ENCODE results near the gene GLB1L3. TPM values are rescaled to one million over a fixed set of nuclear protein-coding genes. Genes with fewer than 3 reads are reported as not detected.

Gene GLB1L3
- total RNA-seq, 4 donors from 2014 or later: 7.5 to 18.5 (median 8.9) TPM

DNA sequence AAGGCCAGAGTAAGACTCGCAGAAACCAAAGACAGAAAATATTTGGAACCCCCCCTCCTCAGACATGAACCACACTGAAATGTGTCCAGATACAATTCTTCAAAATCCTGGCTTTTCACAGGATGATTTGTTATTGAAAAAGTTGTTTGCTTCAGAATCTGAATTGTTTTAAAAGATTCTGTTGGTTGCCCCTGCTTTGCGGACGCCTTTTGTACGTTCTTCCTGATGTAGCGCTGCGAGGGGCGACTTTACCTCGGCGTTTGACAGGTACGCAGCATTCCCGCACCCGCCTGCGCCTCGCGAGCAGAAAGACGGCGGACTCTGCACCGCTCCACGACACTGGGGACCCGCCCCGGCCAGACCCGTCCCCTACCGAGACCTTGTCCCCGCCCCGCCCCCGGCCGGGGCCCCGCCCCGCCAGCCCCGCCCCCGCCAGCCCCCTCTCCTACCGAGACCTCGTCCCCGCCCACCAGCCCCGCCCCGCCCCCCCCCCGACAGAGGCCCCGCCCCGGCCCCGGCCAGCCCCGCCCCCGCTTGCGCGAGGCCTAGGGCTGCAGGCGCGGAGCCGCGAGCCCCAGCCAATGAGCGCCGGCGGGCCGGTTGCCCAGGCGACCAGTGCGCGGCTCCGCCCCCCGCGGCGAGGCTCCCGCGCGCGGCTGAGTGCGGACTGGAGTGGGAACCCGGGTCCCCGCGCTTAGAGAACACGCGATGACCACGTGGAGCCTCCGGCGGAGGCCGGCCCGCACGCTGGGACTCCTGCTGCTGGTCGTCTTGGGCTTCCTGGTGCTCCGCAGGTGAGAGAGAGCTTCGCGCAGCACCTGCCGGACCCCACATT is 55.4 kb downstream of the GLB1L3 start, which contains the start of gene GLB1L2:
GLB1L2 (plus strand) TSS at position 635 of the 835 bp plus-strand sequence; CDS start at position 709, 74 bp downstream.
- DNase-seq (ENCODE audit: low spot score in 2 of 2): peak; percentile 45 to 92
- 2% methylated on average over 28 to 52 of the region's 80 CpGs for WGBS, 2 donors
- TF ChIP-seq, protein P1, sequence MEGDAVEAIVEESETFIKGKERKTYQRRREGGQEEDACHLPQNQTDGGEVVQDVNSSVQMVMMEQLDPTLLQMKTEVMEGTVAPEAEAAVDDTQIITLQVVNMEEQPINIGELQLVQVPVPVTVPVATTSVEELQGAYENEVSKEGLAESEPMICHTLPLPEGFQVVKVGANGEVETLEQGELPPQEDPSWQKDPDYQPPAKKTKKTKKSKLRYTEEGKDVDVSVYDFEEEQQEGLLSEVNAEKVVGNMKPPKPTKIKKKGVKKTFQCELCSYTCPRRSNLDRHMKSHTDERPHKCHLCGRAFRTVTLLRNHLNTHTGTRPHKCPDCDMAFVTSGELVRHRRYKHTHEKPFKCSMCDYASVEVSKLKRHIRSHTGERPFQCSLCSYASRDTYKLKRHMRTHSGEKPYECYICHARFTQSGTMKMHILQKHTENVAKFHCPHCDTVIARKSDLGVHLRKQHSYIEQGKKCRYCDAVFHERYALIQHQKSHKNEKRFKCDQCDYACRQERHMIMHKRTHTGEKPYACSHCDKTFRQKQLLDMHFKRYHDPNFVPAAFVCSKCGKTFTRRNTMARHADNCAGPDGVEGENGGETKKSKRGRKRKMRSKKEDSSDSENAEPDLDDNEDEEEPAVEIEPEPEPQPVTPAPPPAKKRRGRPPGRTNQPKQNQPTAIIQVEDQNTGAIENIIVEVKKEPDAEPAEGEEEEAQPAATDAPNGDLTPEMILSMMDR (IDR thresholded peaks at IDR 0.05): no peak
- TF ChIP-seq POLR2A (IDR thresholded peaks at IDR 0.05): no peak
- H3K4me3 ChIP-seq (ENCODE audit: low read depth, poor library complexity, severe bottlenecking): peak within 1 kb of the TSS; percentile 28
- intact Hi-C loops (cut with DNase I; ENCODE audit: low total_unique reads): no loop called here

DNA sequence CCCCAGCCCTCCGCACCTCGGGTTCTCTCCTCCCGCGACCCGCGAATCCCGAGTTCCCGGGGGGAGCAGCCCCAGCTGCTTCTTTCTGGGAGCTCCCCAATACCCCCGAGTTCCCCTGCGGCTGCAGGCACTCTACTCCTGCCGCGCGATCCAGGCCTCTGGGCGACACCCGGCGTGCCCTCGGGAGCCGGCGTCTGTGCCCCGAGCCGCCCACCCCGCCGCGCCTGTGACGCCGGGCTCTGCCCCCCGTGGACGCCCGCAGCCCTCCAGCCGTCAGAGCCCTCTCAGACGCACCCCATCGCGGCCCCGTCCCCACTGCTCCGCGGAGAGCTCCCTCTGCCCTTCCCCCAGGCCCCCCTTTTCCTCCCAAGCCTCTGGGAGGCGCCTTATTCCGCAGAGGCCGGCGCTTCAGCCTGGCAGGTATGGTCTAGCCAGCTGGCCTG is 56.0 kb downstream of the GLB1L3 start:
- TF ChIP-seq, protein P1 (IDR thresholded peaks at IDR 0.05): no peak
- no peak for TF ChIP-seq POLR2A (IDR thresholded peaks at IDR 0.05)
- intact Hi-C loops (cut with DNase I; ENCODE audit: low total_unique reads): no loop called here
- H3K4me3 ChIP-seq (ENCODE audit: low read depth, poor library complexity, severe bottlenecking): peak overlapping the region; percentile 28
- WGBS, 2 donors: 1 to 3% methylated on average over 28 to 35 of the region's 40 CpGs
- DNase-seq (ENCODE audit: low spot score in 2 of 2): peak in 1 of 2 donors; percentile 81

DNA sequence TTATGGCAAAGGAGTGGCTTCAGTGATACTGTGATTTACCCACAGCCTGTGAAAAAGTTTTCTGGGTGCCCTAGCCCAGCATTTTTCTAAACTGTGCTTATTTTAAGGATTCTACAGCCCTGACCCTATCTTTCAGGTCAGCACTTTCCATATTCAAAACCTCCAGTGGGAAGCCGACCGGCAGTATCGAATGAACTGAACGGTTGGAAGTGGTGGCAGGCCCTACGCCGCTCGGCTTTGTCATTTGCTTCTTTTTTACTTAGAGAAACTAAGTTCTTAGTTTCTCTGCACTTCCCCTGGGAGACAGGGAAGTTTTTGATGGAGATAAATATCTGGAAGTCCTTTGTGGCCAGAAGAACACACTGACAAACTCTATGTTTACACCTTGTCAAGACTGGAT is 56.6 kb downstream of the GLB1L3 start:
- peak in 1 of 2 donors; percentile 76 for DNase-seq (ENCODE audit: low spot score in 2 of 2)
- WGBS, 2 donors: 57 to 64% methylated on average over 7 of the region's 7 CpGs
- TF ChIP-seq, protein P1 (IDR thresholded peaks at IDR 0.05): no peak
- no peak for TF ChIP-seq POLR2A (IDR thresholded peaks at IDR 0.05)
- intact Hi-C loops (cut with DNase I; ENCODE audit: low total_unique reads): no loop called here
- no peak overlapping the region for H3K4me3 ChIP-seq (ENCODE audit: low read depth, poor library complexity, severe bottlenecking)

DNA sequence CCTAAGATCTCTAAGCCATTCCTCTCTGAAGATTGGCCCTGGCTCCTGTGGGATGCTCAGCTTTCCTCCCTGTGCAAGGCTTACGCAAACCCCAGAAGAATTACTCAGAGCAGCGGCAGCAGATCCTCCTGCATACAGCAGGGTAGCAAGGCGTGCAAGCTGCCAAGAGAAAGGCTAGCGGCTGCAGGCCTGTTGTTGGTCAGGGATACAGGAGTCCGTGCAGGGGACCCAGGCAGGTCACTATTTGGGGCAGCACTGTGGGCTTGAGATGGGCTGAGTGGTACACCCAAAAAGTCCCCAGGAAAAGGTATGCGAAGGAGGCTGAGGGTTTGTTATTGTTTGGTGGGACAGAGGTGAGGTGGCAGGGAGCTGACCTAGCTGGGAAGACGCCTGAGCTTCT is 57.1 kb downstream of the GLB1L3 start:
- DNase-seq (ENCODE audit: low spot score in 2 of 2): peak in 1 of 2 donors; percentile 79
- 73 to 81% methylated on average over 7 of the region's 7 CpGs for WGBS, 2 donors
- TF ChIP-seq POLR2A (IDR thresholded peaks at IDR 0.05): no peak
- TF ChIP-seq, protein P1 (IDR thresholded peaks at IDR 0.05): no peak

DNA sequence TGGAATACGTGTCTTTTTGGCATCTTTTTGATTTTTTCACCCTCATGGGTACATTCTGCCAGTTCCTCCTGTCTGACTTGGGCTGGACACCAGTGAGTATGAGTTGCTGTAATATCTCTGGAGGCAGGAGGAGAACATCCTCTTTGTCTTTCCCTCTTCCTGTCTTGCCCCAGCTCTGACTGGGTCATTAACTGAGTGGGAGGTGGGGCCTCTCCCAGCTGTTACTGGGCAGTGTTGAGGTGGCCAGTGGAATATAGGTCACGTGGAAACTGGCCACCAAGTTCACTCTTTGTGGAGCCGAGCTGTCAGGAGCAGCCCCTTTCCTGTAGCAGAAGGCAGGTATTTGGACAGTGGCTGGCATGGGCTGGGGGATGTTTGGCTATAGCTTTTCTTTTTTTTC is 57.8 kb downstream of the GLB1L3 start:
- H3K4me3 ChIP-seq (ENCODE audit: low read depth, poor library complexity, severe bottlenecking): no peak overlapping the region
- WGBS, 2 donors: 70 to 71% methylated on average over 3 of the region's 3 CpGs
- peak in 1 of 2 donors; percentile 36 for DNase-seq (ENCODE audit: low spot score in 2 of 2)
- TF ChIP-seq POLR2A (IDR thresholded peaks at IDR 0.05): no peak
- TF ChIP-seq, protein P1 (IDR thresholded peaks at IDR 0.05): no peak
- intact Hi-C loops (cut with DNase I; ENCODE audit: low total_unique reads): no loop called here

More for the DNA sequence above, 57.1 kb downstream of the GLB1L3 start:
- intact Hi-C loops (cut with DNase I; ENCODE audit: low total_unique reads): no loop called here
- H3K4me3 ChIP-seq (ENCODE audit: low read depth, poor library complexity, severe bottlenecking): no peak overlapping the region

Measured in lower leg skin (tissue), 4 donors.